Measurements from ENCODE around the gene RABGAP1L. TPM values are rescaled to one million over a fixed set of nuclear protein-coding genes. Genes with fewer than 3 reads are reported as not detected.

Gene RABGAP1L
- total RNA-seq, 1 donor from 2014 or later: 48.5 TPM

DNA sequence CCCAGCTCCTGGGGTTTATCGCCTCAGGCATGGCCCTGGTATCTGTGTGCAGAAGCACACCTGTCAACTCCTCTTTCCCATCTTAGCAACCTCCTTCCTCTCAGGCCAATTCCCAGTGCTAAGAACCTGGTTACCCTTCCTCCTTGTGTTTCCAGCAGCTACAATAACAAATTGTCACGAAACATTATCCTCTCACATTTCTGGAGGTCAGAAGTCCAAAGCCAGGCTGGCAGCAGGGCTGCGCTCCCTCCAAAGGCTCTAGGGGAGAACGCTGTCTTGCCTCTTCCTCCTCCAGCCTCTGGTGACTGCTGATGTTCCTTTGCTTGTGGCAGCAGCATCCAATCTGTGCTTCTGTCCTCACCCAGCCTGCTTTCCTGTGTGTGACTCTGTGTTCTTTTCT lies 874.6 kb downstream of the RABGAP1L start:
- Mint-ChIP-seq H3K4me3 (no peak overlapping the region), H3K9me3 (no peaks in the 10 kb centered on the region), H3K4me1 (peaks cover 3% of the 10 kb centered on the region), H3K36me3 (no peaks in the 10 kb centered on the region), H3K27ac (no peak overlapping the region), H3K27me3 (ENCODE audit: low read depth) (no peaks in the 10 kb centered on the region)
- no peak for DNase-seq (ENCODE audit: low spot score in 2 of 2, unreplicated experiment in 2 of 2)
- TF ChIP-seq, protein P1, sequence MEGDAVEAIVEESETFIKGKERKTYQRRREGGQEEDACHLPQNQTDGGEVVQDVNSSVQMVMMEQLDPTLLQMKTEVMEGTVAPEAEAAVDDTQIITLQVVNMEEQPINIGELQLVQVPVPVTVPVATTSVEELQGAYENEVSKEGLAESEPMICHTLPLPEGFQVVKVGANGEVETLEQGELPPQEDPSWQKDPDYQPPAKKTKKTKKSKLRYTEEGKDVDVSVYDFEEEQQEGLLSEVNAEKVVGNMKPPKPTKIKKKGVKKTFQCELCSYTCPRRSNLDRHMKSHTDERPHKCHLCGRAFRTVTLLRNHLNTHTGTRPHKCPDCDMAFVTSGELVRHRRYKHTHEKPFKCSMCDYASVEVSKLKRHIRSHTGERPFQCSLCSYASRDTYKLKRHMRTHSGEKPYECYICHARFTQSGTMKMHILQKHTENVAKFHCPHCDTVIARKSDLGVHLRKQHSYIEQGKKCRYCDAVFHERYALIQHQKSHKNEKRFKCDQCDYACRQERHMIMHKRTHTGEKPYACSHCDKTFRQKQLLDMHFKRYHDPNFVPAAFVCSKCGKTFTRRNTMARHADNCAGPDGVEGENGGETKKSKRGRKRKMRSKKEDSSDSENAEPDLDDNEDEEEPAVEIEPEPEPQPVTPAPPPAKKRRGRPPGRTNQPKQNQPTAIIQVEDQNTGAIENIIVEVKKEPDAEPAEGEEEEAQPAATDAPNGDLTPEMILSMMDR (IDR thresholded peaks at IDR 0.05; ENCODE audit: unreplicated experiment): no peak

DNA sequence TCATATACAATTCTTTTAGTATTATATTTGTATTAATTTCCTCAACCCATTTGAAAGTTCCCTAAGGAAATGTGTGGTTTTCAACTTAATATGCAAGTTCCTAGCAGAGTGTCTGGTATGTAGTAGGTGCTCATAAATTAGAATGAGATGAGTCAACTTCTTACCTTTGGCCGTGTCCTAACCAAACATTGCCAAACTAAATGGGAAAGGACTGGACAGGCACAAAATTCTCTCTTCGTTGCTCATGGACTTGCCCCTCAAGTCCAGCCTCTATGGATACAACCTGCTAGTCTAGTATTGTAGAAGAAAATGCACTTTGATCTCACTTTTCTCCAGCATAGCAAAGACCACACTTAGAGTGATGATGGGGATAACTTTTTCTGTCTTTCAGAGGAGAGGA lies 875.5 kb downstream of the RABGAP1L start:
- no peak overlapping the region for H3K4me3 Mint-ChIP-seq
- TF ChIP-seq, protein P1 (IDR thresholded peaks at IDR 0.05; ENCODE audit: unreplicated experiment): no peak
- H3K4me1 Mint-ChIP-seq: peaks cover under 1% of the 10 kb centered on the region
- H3K27me3 Mint-ChIP-seq (ENCODE audit: low read depth): no peaks in the 10 kb centered on the region
- H3K27ac Mint-ChIP-seq: no peak overlapping the region
- no peaks in the 10 kb centered on the region for H3K9me3 Mint-ChIP-seq
- no peaks in the 10 kb centered on the region for H3K36me3 Mint-ChIP-seq
- no peak for DNase-seq (ENCODE audit: low spot score in 2 of 2, unreplicated experiment in 2 of 2)

DNA sequence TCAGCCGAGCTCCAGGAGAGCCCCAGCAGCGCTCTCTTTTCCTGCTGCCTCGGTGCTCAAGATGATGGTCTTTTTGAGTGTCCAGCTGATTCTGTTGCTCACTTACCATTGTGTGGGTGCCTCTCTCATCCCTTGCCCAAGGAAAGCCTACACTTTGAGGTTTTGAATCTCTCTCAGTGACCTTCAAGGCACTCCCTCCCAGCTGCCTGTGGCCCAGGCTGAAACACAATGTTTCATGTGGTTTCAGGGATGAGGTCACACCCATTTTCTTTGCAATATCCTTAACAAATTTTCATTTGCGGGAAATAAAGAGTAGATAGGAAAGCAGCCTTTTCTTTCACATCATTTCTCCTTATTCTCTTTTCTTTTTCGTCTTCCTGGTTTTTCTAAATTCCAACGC lies 876.5 kb downstream of the RABGAP1L start:
- H3K36me3 Mint-ChIP-seq: no peaks in the 10 kb centered on the region
- no peaks in the 10 kb centered on the region for H3K9me3 Mint-ChIP-seq
- H3K4me3 Mint-ChIP-seq: no peak overlapping the region
- H3K4me1 Mint-ChIP-seq: no peaks in the 10 kb centered on the region
- no peak for DNase-seq (ENCODE audit: low spot score in 2 of 2, unreplicated experiment in 2 of 2)
- H3K27me3 Mint-ChIP-seq (ENCODE audit: low read depth): no peaks in the 10 kb centered on the region
- TF ChIP-seq, protein P1 (IDR thresholded peaks at IDR 0.05; ENCODE audit: unreplicated experiment): no peak
- H3K27ac Mint-ChIP-seq: no peak overlapping the region

- no peak overlapping the region for H3K27ac Mint-ChIP-seq
- no peaks in the 10 kb centered on the region for H3K9me3 Mint-ChIP-seq
- TF ChIP-seq, protein P1 (IDR thresholded peaks at IDR 0.05; ENCODE audit: unreplicated experiment): no peak
- no peak overlapping the region for H3K4me3 Mint-ChIP-seq
- no peaks in the 10 kb centered on the region for H3K4me1 Mint-ChIP-seq
- no peak for DNase-seq (ENCODE audit: low spot score in 2 of 2, unreplicated experiment in 2 of 2)
- H3K36me3 Mint-ChIP-seq: no peaks in the 10 kb centered on the region
- H3K27me3 Mint-ChIP-seq (ENCODE audit: low read depth): no peaks in the 10 kb centered on the region
Observed at GRCh38 chr1:175036476-175036875, 877.2 kb downstream of the RABGAP1L start.

DNA sequence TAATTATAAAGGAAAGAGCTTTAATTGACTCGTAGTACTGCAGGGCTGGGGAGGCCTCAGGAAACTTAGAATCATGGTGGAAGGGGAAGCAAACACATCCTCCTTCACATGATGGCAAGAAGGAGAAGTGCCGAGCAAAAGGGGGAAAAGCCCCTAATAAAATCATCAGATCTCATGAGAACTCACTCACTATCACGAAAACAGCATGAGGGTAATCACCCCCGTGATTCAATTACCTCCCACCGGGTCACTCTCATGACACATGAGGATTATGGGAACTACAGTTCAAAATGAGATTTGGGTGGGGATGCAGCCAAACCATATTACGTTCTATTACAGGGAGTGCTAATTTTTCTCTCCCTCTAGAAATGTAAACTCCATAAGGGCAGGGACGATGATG lies 878.1 kb downstream of the RABGAP1L start:
- no peaks in the 10 kb centered on the region for H3K9me3 Mint-ChIP-seq

More for the DNA sequence above, 878.1 kb downstream of the RABGAP1L start:
- Mint-ChIP-seq H3K4me1 (no peaks in the 10 kb centered on the region), H3K27me3 (ENCODE audit: low read depth) (no peaks in the 10 kb centered on the region), H3K36me3 (no peaks in the 10 kb centered on the region), H3K27ac (no peak overlapping the region), H3K4me3 (no peak overlapping the region)
- TF ChIP-seq, protein P1 (IDR thresholded peaks at IDR 0.05; ENCODE audit: unreplicated experiment): no peak
- no peak for DNase-seq (ENCODE audit: low spot score in 2 of 2, unreplicated experiment in 2 of 2)
